IPS-11a (cell line): ENCODE data around the gene CDK11A.
"Not testable (repeated sequence)": the region's sequence is repeated elsewhere in the genome, so short reads cannot be mapped to it uniquely, and the experiment has no call there.

ENCODE experiments used
- H3K4me3 ChIP-seq: one replicate; pipeline ENCODE4 v1.5.1; 2013; ENCODE audit warnings: low read depth, low read length, control low read depth

CDK11A gene

GRCh38 chr1:1684031-1684681 lies 40.0 kb downstream of the CDK11A start:
- no peak overlapping the region for H3K4me3 ChIP-seq

- no peak overlapping the region for H3K4me3 ChIP-seq
These were observed 40.9 kb downstream of the CDK11A start for GRCh38 chr1:1683104-1683905.

GRCh38 chr1:1680912-1681273 lies 43.3 kb downstream of the CDK11A start:
- H3K4me3 ChIP-seq = no peak overlapping the region

- H3K4me3 ChIP-seq = no peak overlapping the region
These were observed 43.9 kb downstream of the CDK11A start for GRCh38 chr1:1680031-1680911.

GRCh38 chr1:1678581-1679380 lies 45.4 kb downstream of the CDK11A start:
- no peak overlapping the region for H3K4me3 ChIP-seq

- no peak overlapping the region for H3K4me3 ChIP-seq
These were observed 46.2 kb downstream of the CDK11A start for GRCh38 chr1:1677718-1678580.

- not testable (repeated sequence) for H3K4me3 ChIP-seq
These were observed 48.1 kb downstream of the CDK11A start for GRCh38 chr1:1676087-1676486.

GRCh38 chr1:1675218-1675617 lies 48.9 kb downstream of the CDK11A start:
- not testable (repeated sequence) for H3K4me3 ChIP-seq

- not testable (repeated sequence) for H3K4me3 ChIP-seq
These were observed 49.4 kb downstream of the CDK11A start for GRCh38 chr1:1674806-1675205.

GRCh38 chr1:1672181-1672965 lies 51.8 kb downstream of the CDK11A start:
- no peak overlapping the region for H3K4me3 ChIP-seq

- H3K4me3 ChIP-seq = no peak overlapping the region
These were observed 52.6 kb downstream of the CDK11A start for GRCh38 chr1:1671365-1672119.

- H3K4me3 ChIP-seq = no peak overlapping the region
These were observed 53.3 kb downstream of the CDK11A start for GRCh38 chr1:1670866-1671265.

- H3K4me3 ChIP-seq = no peak overlapping the region
These were observed 54.4 kb downstream of the CDK11A start for GRCh38 chr1:1669468-1670440.

- no peak overlapping the region for H3K4me3 ChIP-seq
These were observed 57.6 kb downstream of the CDK11A start for GRCh38 chr1:1666526-1666925.

- no peak overlapping the region for H3K4me3 ChIP-seq
These were observed 58.3 kb downstream of the CDK11A start for GRCh38 chr1:1665815-1666251.

- no peak overlapping the region for H3K4me3 ChIP-seq
These were observed 59.0 kb downstream of the CDK11A start for GRCh38 chr1:1664941-1665814.
